NCI-H1105 treated with DMSO at 0.1 percent for 48 hours (cell line): ENCODE results near the gene MAPK8.

Source experiments
- DNase-seq: peaks from one replicate; lab custom pipeline; 2025; lab: John Stamatoyannopoulos, UW

Gene MAPK8

DNA sequence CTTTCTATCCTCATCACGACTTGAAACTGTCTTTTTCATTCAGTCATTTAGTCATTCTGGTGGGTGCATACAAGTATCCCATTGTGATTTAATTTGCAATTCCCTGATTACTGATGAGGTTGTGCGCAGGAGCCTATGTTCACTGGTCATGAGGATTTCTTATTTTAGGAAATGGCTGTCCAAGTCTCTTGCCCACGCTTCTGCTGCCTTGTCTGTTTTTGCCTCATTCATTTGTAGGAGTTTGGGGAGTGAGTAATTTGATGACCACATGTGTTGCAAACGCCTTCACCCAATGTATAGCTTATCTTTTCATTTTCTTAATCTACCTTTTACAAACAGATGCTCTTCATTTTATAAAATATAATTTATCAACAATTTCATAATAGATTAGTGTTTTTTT is 171.1 kb downstream of the MAPK8 start:
- DNase-seq: no peak

DNA sequence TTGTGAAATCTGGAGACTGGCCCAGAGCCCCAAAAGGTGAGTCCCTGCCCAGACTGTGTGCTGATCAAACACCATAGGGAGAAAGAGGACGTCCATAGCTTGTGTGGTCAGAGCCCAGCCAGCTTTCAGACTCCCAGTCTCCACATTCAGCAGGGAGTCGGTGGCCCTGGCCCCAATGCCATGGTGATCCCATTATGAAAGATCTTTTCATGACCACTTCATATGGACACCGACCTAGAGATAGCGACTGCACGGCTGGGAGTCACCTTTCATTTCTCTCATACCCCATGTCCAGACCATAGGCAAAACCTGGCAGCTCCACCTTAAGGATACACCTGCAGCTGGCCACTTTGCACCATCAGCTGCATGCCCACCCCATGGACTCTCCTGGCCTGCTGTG is 172.0 kb downstream of the MAPK8 start:
- no peak for DNase-seq

DNA sequence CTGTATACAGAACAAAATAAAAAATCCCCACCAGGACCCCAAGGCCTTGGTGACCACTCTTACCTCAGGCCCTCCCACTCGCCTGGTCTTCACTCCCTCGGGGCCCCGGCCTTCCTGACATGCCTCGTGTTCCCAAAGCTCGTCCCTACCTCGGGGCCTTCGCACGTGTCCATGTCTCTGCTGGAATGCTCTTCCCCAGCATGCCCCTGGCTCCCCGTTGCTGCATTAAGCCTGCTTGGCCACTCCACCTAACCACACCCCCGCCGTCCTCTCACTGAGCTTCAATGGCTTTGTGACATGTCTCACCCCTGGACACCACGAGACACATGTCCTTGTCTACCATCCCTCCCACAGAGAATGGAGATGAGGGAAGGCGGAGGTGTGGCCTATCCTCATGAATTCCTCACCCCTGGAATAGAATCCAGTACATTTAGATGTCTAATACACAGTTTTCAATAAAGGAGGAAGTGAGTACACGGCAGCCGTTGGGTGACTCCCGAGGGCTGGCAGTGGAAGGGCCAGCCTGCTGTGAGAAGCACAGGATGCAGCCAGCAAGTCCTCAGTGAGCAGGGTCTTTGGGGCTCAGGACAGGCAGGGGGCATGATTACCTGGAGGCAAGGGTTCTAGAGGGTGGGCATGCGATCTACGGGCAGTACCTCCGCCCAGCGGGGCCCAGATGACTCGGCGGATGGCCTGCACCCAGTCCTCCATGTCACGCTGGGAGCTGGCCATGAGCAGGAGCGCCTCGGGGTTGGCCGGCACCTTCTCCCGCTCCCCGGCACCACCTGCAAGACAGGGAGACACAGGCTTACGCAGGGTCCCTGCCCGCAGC is 172.7 kb downstream of the MAPK8 start:
- no peak for DNase-seq

DNA sequence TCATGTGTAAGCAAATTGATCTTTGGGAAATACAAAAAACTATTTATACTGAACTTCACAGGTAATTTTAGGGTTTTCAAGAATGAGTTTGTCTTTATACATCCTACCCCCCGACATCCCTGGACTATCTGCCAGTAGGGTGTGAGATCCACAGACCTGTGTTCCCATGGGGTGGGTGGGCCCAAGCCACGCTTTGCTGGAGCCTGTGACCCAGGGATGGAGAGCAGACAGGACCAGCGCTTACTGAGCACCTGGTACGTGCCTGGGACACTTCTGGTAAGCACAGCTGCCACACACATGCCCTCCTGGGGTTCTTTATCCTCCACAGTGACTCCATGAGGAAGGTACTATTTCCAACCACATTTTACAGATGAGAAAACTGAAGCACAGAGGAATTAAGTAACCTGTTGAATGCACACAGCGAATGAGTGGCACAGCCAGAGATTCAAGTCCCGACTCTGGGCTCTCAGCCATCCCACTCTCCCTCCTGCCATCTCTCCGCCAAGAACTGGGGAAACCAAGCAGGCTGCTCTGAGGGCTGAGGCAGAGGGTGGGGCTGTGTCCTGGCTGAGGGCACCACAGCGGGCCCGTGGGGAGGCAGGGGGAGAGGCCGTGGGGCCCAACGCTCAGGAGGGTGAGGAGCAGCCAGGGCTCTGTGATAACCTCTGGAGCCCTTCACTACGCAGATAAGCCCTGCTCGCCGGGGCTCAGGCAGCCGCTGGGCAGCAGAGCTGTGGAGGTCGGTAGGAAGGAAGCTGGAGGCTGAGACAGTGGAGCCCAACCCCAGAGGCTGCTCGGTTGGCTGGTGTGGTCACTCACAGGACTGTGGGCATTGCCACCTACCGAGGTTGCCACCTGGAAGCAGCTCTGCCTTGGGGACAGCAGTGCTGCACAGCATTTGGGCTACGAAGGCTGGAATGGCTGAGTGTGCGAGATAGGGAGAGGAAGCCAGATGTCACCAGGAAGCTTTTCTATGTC is 174.2 kb downstream of the MAPK8 start:
- no peak for DNase-seq

DNA sequence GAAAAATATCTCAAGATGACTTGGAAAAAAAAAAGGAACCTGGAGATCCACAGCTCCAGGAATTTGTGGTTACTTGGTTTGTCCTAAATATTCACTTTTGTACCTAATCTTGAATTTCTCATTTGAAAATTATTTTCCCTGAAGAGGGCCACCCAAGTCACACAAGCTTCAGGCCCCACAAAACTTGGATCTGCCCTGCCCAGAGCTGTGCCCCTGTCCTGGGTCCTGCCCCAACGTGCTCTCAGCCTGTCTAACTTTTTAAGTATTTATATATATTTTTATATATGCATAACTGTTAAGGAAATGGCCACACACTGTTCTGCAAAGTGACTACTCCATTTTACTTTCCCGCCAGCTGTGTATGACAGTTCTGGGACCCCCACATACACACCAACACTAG is 174.9 kb downstream of the MAPK8 start:
- no peak for DNase-seq

DNA sequence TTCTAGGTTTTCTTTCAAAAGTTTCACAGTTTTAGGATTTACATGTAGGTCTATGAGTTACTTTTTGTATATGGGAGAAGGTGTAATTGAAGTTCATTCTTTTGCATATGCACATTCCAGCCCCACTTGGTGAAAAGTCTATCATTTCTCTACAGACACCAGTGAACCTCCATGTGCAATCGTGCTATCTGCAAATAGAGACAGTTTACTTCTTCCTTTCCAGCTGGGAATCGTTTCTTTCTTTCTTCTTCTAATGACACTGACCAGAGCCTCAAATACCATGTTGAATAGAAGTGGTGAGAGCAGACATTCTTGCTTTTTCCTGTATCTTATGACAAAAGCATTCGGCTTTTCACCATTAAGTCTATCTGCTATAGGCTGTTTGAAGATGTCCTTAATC is 175.7 kb downstream of the MAPK8 start:
- no peak for DNase-seq

DNA sequence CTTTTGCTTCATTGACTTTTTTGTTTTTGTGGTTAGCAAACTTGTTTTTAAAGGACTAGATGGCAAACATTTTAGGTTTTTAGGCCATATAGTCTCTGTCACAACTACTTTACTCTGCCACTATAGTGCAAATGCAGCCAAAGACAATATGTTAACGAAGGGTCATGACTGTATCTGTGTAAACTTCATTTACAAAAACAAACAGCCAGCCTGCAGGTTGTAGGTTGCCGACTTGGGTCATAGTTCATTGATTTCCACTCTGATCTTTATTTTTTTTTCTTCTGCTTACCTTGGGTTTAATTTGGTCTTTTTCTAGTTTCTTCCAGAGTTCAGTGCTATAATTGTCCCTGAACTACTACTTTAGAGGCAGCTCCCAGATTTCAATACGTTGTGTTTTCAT is 178.4 kb downstream of the MAPK8 start:
- no peak for DNase-seq

DNA sequence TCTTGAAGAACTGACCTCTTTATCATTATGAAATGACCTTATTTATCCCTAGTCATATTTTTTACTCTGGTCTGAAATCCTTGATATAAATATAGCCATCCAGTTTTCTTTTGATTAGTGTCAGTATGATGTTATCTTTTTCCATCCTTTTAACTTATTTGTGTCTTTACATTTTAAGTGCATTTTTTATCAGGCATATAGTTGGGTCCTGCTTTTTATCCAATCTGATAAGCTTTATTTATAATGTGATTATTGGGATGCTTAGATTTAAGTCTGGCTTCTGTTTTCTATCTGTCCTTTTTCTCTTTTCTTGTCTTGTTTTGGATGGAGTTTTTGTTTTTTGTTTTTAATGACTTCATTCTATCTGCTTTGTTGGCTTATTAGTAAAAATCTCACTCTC is 179.2 kb downstream of the MAPK8 start:
- no peak for DNase-seq

DNA sequence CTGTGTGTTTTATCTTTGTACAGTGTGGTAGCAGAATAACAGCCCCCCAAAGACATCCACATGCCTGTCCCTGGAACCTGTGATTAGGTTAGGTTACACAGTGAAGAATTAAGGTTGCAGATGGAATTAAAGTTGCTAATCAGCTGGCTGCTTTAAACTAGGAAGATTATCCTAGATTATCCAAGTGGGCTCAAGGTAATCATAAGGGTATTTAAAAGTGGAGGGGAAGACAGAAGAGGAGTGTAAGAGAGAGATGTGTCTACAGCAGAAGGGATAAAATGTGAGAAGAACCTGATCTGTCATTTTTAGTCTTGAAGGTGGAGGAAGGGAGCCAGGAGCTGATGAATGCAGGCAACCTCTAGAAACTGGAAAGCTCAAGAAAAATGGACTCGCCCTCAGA is 180.8 kb downstream of the MAPK8 start:
- DNase-seq: no peak
